Measurements from ENCODE around the gene RAB31.

DNA sequence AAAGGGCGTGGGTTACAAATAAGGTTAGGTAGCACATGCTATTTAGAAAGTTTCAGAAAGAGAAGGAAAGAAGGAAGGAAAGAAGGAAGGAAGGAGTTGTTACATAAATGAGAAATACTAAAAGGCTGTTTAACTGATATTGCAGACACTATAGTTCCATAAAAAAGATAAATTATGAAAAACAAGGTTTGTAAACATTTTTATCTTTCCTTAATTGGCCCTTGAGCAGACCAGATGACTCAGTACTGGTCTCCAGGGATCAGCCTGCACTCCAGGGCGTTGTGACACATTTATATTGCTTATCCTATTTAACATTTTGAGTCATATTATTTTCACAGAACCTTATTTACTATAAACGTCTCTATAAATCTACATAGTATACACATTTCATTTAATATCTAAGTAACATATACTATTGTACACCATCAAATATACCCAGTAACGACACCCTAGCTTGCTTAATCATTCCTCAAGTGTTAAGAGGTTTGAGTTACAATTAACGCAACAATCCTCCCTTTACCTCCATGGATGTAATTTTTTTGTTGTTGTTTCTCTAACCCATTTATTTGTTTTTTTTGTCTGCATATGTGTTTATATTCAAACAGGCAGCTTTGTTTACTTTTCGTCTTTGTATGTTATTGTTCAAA is 2.8 kb upstream of the RAB31 start:
- TF ChIP-seq POLR2A (IDR thresholded peaks at IDR 0.05): no peak
- TF ChIP-seq, protein P1, sequence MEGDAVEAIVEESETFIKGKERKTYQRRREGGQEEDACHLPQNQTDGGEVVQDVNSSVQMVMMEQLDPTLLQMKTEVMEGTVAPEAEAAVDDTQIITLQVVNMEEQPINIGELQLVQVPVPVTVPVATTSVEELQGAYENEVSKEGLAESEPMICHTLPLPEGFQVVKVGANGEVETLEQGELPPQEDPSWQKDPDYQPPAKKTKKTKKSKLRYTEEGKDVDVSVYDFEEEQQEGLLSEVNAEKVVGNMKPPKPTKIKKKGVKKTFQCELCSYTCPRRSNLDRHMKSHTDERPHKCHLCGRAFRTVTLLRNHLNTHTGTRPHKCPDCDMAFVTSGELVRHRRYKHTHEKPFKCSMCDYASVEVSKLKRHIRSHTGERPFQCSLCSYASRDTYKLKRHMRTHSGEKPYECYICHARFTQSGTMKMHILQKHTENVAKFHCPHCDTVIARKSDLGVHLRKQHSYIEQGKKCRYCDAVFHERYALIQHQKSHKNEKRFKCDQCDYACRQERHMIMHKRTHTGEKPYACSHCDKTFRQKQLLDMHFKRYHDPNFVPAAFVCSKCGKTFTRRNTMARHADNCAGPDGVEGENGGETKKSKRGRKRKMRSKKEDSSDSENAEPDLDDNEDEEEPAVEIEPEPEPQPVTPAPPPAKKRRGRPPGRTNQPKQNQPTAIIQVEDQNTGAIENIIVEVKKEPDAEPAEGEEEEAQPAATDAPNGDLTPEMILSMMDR (IDR thresholded peaks at IDR 0.05 in 4 of 5, conservative IDR thresholded peaks at IDR 0.05 in 1 of 5): no peak

Data from gastrocnemius medialis (tissue), 4 donors.